Endothelial cell of umbilical vein (primary cell): ENCODE data around the gene LCA5L. TPM values are rescaled to one million over a fixed set of nuclear protein-coding genes. Genes with fewer than 3 reads are reported as not detected.

Source experiments
- BruUV-seq: library from RNA; stranded (reverse); fragments of 400-500 nt; replicated peaks from 2 replicates; lab custom pipeline; 2021; lab: Mats Ljungman, UMichigan
- CTCF ChIA-PET: fragments of 300-600, 350-600 bp; sonication (Branson Sonifier 250); formaldehyde crosslinking; loops from one replicate; lab custom pipeline; 2021; ENCODE audit warnings: antibody characterized with exemption, inconsistent platforms; lab: Charles Lee
- POLR2A ChIA-PET: fragments of 300-600, 350-600 bp; sonication (Branson Sonifier 250); formaldehyde crosslinking; loops from one replicate; lab custom pipeline; 2021; ENCODE audit warnings: antibody characterized with exemption, inconsistent platforms; lab: Charles Lee
- DNase-seq: peaks from one replicate; pipeline ENCODE4 v3.0.0-alpha.2; 2011; ENCODE audit warnings: low read depth, low spot score
- FAIRE-seq: peaks from 2 replicates; lab custom pipeline; 2011; peaks lifted over from hg19 to GRCh38; lab: Jason Lieb, UNC
- H2AFZ ChIP-seq: 2 replicates; pipeline ENCODE4 v1.6.0; 2012; ENCODE audit warnings: low read depth, low read length, control low read depth, inconsistent platforms
- H3K27ac ChIP-seq: 2 replicates; pipeline ENCODE4 v1.5.1; 2011; ENCODE audit warnings: low read depth, mild to moderate bottlenecking, control low read depth, low read length, moderate library complexity; ENCODE audit not compliant: insufficient read depth
- H3K27me3 ChIP-seq, 2 experiments: 2 replicates each; pipeline versions ENCODE4 v1.6.0 to v1.6.1; 2011; ENCODE audit warnings: low read length in 2 of 2, mixed read lengths in 1 of 2; ENCODE audit not compliant: control insufficient read depth in 2 of 2, insufficient read depth in 2 of 2
- H3K36me3 ChIP-seq, 2 experiments: 2 replicates in 1 of 2; 3 replicates in 1 of 2; pipeline ENCODE4 v1.5.1; 2011; ENCODE audit warnings: low read length in 2 of 2, mild to moderate bottlenecking in 1 of 2, moderate library complexity in 1 of 2; ENCODE audit not compliant: control insufficient read depth in 2 of 2, insufficient read depth in 2 of 2; ENCODE audit errors: extremely low read depth in 1 of 2
- H3K4me1 ChIP-seq: 3 replicates; pipeline ENCODE4 v1.5.1; 2011; ENCODE audit warnings: mild to moderate bottlenecking, low read length; ENCODE audit not compliant: control insufficient read depth, insufficient read depth; ENCODE audit errors: extremely low read depth
- H3K4me2 ChIP-seq: 2 replicates; pipeline ENCODE4 v1.6.1; 2011; ENCODE audit warnings: low read length, control low read depth, mixed read lengths; ENCODE audit not compliant: insufficient read depth
- H3K4me3 ChIP-seq, 3 experiments: fragments of 200-600 bp in 1 of 3; sonication (generic), shearing (Covaris generic) in 1 of 3; replicated peaks in 1 of 3; 2 replicates each; pipeline ENCODE4 v1.5.1; 2011 to 2016; ENCODE audit warnings: control low read depth in 3 of 3, low read length in 3 of 3, mild to moderate bottlenecking in 2 of 3, inconsistent platforms in 1 of 3, low read depth in 1 of 3, moderate library complexity in 1 of 3; ENCODE audit not compliant: insufficient read depth in 1 of 3
- H3K79me2 ChIP-seq: 2 replicates; pipeline ENCODE4 v1.6.0; 2012; ENCODE audit warnings: low read length, inconsistent platforms; ENCODE audit not compliant: control insufficient read depth, insufficient read depth
- H3K9ac ChIP-seq: replicated peaks from 2 replicates; pipeline ENCODE3; 2011; ENCODE audit warnings: low read length, control low read depth; ENCODE audit not compliant: insufficient read depth; ENCODE audit errors: extremely low read depth
- H3K9me1 ChIP-seq: replicated peaks from 3 replicates; pipeline ENCODE4 v1.6.0; 2011; ENCODE audit warnings: mild to moderate bottlenecking, low read length; ENCODE audit not compliant: control insufficient read depth, insufficient read depth; ENCODE audit errors: extremely low read depth
- H3K9me3 ChIP-seq: replicated peaks from 2 replicates; pipeline ENCODE4 v1.5.1; 2012; ENCODE audit warnings: low read length, inconsistent platforms; ENCODE audit not compliant: control insufficient read depth, insufficient read depth
- H4K20me1 ChIP-seq: replicated peaks from 2 replicates; pipeline ENCODE3; 2011; ENCODE audit warnings: mild to moderate bottlenecking, low read length; ENCODE audit not compliant: control insufficient read depth, insufficient read depth; ENCODE audit errors: extremely low read depth
- MYC ChIP-seq: IDR thresholded peaks from one replicate; pipeline ENCODE4 v1.6.1; 2011; ENCODE audit warnings: mild to moderate bottlenecking, low read depth, low read length
- POLR2AphosphoS5 ChIP-seq: IDR thresholded peaks from 2 replicates; pipeline ENCODE4 v1.6.1; 2012; ENCODE audit warnings: low read depth, mild to moderate bottlenecking, control low read depth, low read length, moderate library complexity; ENCODE audit not compliant: insufficient read depth
- dilution Hi-C: fragments of 300-500 bp; cut with MboI; formaldehyde crosslinking; loops from one replicate; pipeline ENCODE4 v1.15.0; 2019; ENCODE audit warnings: low sequenced_read_pairs; ENCODE audit not compliant: extremely low pct_ligation_motif_present
- intact Hi-C: fragments of 100-400 bp; cut with micrococcal nuclease; formaldehyde crosslinking; loops from one replicate; pipeline ENCODE4 v1.10.0; 2022
- polyA plus RNA-seq, 4 experiments: library from polyadenylated mRNA; depleted of rRNA in 3 of 4; stranded (reverse) in 3 of 4; unstranded in 1 of 4; fragments of >200 nt; gene quantifications; 2 replicates each; pipeline versions ENCODE4 v1.2.1 to v1.2.3, GENCODE V29; 2011 to 2012; ENCODE audit warnings: missing spikeins in 1 of 4
- total RNA-seq: library from RNA; stranded (reverse); gene quantifications from 2 replicates; pipeline ENCODE4 v1.2.3, GENCODE V29; 2021

Gene LCA5L
- total and polyA plus RNA-seq, 2 donors (not counting 3 experiments of a cell fraction or from before 2014, with no cell fraction given) = 0.26 to 1.0 TPM

DNA sequence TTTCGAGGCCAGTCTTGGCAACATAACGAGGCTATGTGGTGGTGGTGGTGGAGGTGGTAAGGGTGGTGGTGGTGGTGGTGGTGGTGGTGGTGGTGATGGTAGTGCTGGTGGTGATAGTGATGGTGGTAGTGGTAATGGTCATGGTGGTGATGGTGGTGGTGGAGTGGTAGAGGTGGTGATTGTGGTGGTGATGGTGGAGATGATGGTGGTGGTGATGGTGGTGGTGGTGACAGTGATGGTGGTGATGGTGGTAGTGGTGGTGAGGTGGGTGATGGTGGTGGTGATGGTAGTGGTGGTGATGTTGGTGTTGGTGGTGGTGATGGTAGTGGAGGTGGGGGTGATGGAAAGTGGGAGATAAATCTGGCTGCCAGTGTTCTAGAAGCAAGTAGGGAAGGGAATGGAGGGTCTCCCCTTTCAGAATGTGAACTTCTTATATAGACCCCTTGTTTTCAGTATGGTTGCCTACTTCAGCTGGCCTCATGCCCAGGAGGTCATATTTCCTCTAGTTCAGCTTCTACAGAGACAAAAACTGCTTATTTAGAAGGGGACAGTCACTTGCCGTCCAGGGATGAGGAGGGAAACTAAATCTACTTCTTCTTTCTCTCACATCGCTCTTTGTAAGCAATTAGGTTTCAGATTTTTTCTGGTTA lies 33.7 kb upstream of the LCA5L start:
- Histone ChIP-seq H3K27me3 (peaks cover 0 to 6% of the 10 kb centered on the region in 2 experiments), H3K4me2 (no peak overlapping the region), H3K9ac (no peak overlapping the region), H3K9me1 (no peaks in the 10 kb centered on the region), H3K79me2 (no peaks in the 10 kb centered on the region), H4K20me1 (no peaks in the 10 kb centered on the region), H3K9me3 (no peaks in the 10 kb centered on the region), H2AFZ (no peak overlapping the region), H3K36me3 (no peaks in the 10 kb centered on the region), H3K4me1 (no peaks in the 10 kb centered on the region), H3K4me3 (no peak overlapping the region), H3K27ac (no peak overlapping the region)
- TF ChIP-seq POLR2AphosphoS5 (no peak), MYC (no peak)
- intact Hi-C loops (no loop called here), dilution Hi-C loops (no loop called here)
- no TSS peak for BruUV-seq
- ChIA-PET CTCF (no interaction called here), POLR2A (no interaction called here)
- FAIRE-seq = no peak
- no peak for DNase-seq

GRCh38 chr21:39474611-39475010 lies 29.0 kb upstream of the LCA5L start:
- Histone ChIP-seq H3K9me3 (no peaks in the 10 kb centered on the region), H3K4me1 (no peaks in the 10 kb centered on the region), H3K27me3 (peaks cover 0 to 3% of the 10 kb centered on the region in 2 experiments), H3K4me3 (no peak overlapping the region), H4K20me1 (no peaks in the 10 kb centered on the region), H3K27ac (no peak overlapping the region), H3K9ac (no peak overlapping the region), H2AFZ (no peak overlapping the region), H3K36me3 (no peaks in the 10 kb centered on the region), H3K9me1 (no peaks in the 10 kb centered on the region), H3K4me2 (no peak overlapping the region), H3K79me2 (no peaks in the 10 kb centered on the region)
- no peak for FAIRE-seq
- no peak for TF ChIP-seq MYC
- intact Hi-C loops (no loop called here), dilution Hi-C loops (no loop called here)
- BruUV-seq = no TSS peak
- DNase-seq = no peak
- POLR2A ChIA-PET = no interaction called here
- CTCF ChIA-PET = interaction anchor here (1.2 to 1.6 kb wide), 2 partner anchors 11 to 44 kb away, joined by 4 read pairs; no protein-coding TSS in a partner anchor
